Right lobe of liver (tissue), 6 donors: ENCODE results near the gene TRIM73. TPM values are rescaled to one million over a fixed set of nuclear protein-coding genes. Genes with fewer than 3 reads are reported as not detected.
"Not testable (repeated sequence)": the region's sequence is repeated elsewhere in the genome, so short reads cannot be mapped to it uniquely, and the experiment has no call there.

Experiments used
- ATAC-seq, 4 donors: fragments of 200-7000 bp; cut with Tn5 transposase; one replicate each; pipeline ENCODE4 v1.9.1; 2020; ENCODE audit warnings: mild to moderate bottlenecking in 4 of 4, moderate library complexity in 4 of 4
- DNase-seq, 3 donors: peaks; one replicate each; pipeline ENCODE4 v3.0.0-alpha.2; 2020
- H3K27ac ChIP-seq, 3 donors: fragments of 200-600 bp; one replicate each; pipeline ENCODE4 v1.8.0; 2022
- H3K27me3 ChIP-seq, 2 donors: fragments of 200-600 bp; one replicate each; pipeline ENCODE4 v1.8.0; 2022
- H3K36me3 ChIP-seq, 4 donors: fragments of 200-600 bp; sonication (generic) in 1 of 4; one replicate each; pipeline versions ENCODE4 v1.5.1 to v1.8.0; 2017 to 2022; ENCODE audit warnings: control low read depth in 1 of 4
- H3K4me1 ChIP-seq, 4 donors: fragments of 200-600 bp; sonication (generic) in 1 of 4; one replicate each; pipeline versions ENCODE4 v1.5.1 to v1.8.0; 2017 to 2022; ENCODE audit warnings: control low read depth in 1 of 4
- H3K4me3 ChIP-seq, 3 donors: fragments of 200-600 bp; one replicate each; pipeline ENCODE4 v1.8.0; 2022
- H3K9me3 ChIP-seq, 4 donors: fragments of 200-600 bp; sonication (generic) in 1 of 4; one replicate each; pipeline versions ENCODE4 v1.5.1 to v1.8.0; 2017 to 2022; ENCODE audit warnings: control low read depth in 1 of 4
- WGBS: methylation state at CpG from one replicate; pipeline ENCODE4 v1.1.6; 2018; ENCODE audit warnings: low coverage, low lambda C conversion rate; ENCODE audit not compliant: insufficient coverage; ENCODE audit errors: missing lambda C conversion rate; 5-methylcytosine and 5-hydroxymethylcytosine counted together
- intact Hi-C, 2 donors: fragments of 100-400 bp; cut with DNase I; formaldehyde crosslinking; loops; one replicate each; pipeline versions ENCODE4 v1.11.2 to v1.14.1; 2022
- total RNA-seq, 6 experiments: library from RNA; depleted of rRNA in 2 of 6; stranded (reverse); fragments of >200 nt in 2 of 6; fragmentation: NEBNext Ultra II Directional in 3 of 6; extraction: Animal tissue kit (Norgen Biotek cat#: 25700) in 3 of 6; gene quantifications; one replicate each; pipeline versions ENCODE4 v1.1.0 to v1.2.4, GENCODE V29; 2016 to 2023
- donor health status: DM: no; HTN: yes; CAD: no.
- donor health status: DM: no; HTN: no; CAD: no.
- donor health status: DM: no; HTN: no; CAD: no.
- donor health status: DM: no; HTN: yes; CAD: no.
- donor health status: DM: no; HTN: yes; CAD: no.

The TRIM73 gene
- total RNA-seq, 6 experiments from 2014 or later, result 0.31 to 4.7 (median 2.6) TPM

DNA sequence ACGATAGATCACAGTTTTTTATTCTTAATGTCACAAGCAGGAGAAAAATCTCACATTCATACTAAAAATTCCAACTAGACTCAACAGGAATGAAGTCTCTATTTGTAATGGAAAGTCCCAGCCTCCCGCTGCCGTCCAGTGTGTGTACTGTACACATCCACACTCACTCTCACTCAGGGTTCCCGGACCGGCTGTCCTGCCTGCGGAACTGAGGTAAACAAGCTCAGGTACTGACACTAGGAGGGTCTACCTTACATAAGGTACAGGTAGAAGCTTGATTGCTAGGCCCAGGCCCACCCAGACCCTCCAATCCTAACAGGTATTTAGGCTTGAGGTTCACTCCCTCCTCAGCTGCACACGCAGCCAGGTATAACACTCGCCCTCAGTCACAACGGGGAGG lies 21.4 kb downstream of the TRIM73 start:
- H3K27me3 ChIP-seq, intact Hi-C loops, H3K27ac ChIP-seq, ATAC-seq, DNase-seq, H3K4me1 ChIP-seq, H3K9me3 ChIP-seq, H3K4me3 ChIP-seq: not testable (repeated sequence)
- 45% methylated on average over 2 of the region's 9 CpGs for WGBS
- peaks cover 0 to 14% (median 0%) of the 10 kb centered on the region in 4 donors for H3K36me3 ChIP-seq

DNA sequence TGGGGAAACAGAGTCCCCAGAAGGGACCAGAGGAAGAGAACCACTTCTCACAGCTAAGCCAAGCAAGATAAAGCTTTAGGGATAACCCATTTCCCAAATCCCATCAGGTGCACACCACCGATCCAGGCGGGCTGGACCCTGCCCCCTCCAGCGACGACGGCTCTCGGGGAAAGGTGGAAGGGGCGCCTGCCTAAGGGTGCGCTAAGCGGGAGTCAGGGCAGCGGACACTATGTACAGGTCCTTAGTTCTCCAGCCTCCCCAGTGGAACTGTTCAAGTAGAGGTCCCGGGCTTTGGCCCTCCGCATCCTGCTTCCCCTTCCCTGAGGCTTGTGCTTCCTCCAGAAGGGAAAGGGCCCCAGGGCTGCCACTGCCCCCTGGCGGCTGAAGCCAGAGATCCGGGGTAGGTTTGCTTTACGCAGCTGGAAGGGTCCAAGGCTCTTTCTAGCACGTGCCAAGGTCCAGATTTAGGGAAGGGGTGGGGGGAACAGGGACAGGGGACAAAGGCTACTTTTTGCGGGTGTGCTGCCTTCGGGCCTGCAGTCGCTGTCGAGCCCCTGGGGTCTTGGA lies 22.9 kb downstream of the TRIM73 start:
- peaks cover 0 to 16% (median 0%) of the 10 kb centered on the region in 4 donors for H3K36me3 ChIP-seq
- DNase-seq, H3K4me3 ChIP-seq, H3K4me1 ChIP-seq, H3K27ac ChIP-seq, H3K9me3 ChIP-seq, H3K27me3 ChIP-seq, intact Hi-C loops: not testable (repeated sequence)
- peak; percentile 23 to 54 (median 39) for ATAC-seq
- 55% methylated on average over 2 of the region's 20 CpGs for WGBS

GRCh38 chr7:75419210-75419609 lies 23.8 kb downstream of the TRIM73 start:
- 89% methylated on average over 3 of the region's 13 CpGs for whole genome bisulfite sequencing
- H3K4me3 ChIP-seq, H3K9me3 ChIP-seq, intact Hi-C loops, H3K4me1 ChIP-seq, H3K27ac ChIP-seq, H3K27me3 ChIP-seq, ATAC-seq, DNase-seq: not testable (repeated sequence)
- H3K36me3 ChIP-seq, result peaks cover 0 to 21% (median 0%) of the 10 kb centered on the region in 4 donors

DNA sequence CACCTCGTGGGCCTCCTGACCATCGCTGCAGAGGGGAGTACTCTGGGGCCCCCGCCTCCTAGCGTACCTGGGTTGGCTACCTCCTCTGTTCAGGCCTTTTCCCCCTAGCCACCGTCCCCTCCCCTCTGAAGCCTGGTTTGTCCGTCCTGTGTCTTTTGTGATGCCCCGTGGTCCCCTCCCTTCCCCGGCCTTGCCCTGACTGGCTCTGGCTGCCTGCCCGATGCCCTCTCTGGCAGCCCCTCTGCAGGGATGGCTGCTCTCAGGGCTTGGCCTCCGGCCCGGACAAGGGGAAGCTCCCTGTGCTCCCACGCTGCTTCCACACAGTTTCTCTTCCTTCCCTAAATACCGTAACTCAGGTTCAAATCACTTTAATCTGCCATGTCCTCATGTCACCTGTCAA lies 24.3 kb downstream of the TRIM73 start:
- DNase-seq, result peak in 1 of 3 donors; percentile 59
- ATAC-seq, result not testable (repeated sequence)

DNA sequence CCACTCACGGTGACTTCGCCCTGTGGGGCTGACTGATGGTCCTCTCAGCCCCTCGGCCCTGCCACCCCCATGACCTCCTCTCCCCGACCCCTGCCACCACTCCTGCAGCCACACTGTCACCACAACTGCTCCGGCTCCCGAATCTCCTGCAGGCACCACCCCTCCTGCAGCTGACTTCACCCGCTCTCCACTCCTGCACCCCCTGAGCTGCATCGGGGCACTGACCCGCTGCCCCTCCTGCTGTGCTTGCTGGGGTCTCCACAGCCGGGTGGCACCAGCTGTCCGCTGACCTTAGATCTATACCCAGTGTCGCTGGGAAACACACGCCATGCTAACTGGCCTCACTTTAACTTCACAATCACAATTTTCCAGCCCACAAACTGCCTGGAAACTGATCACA lies 24.7 kb downstream of the TRIM73 start:
- H3K9me3 ChIP-seq, H3K27me3 ChIP-seq, H3K4me1 ChIP-seq, H3K27ac ChIP-seq, DNase-seq, H3K4me3 ChIP-seq, intact Hi-C loops, ATAC-seq: not testable (repeated sequence)
- 93% methylated on average over 10 of the region's 13 CpGs for WGBS
- peaks cover 0 to 26% (median 1%) of the 10 kb centered on the region in 4 donors for H3K36me3 ChIP-seq

More for the DNA sequence above, 24.3 kb downstream of the TRIM73 start:
- H3K27ac ChIP-seq, H3K9me3 ChIP-seq, intact Hi-C loops, H3K27me3 ChIP-seq, H3K4me1 ChIP-seq, H3K4me3 ChIP-seq: not testable (repeated sequence)
- peaks cover 0 to 25% (median 1%) of the 10 kb centered on the region in 4 donors for H3K36me3 ChIP-seq
- 39% methylated on average over 4 of the region's 13 CpGs for WGBS

GRCh38 chr7:75421798-75422710 lies 26.6 kb downstream of the TRIM73 start:
- H3K9me3 ChIP-seq, intact Hi-C loops, H3K27ac ChIP-seq, H3K4me1 ChIP-seq, ATAC-seq, H3K27me3 ChIP-seq, H3K4me3 ChIP-seq, DNase-seq: not testable (repeated sequence)
- peaks cover 0 to 20% (median 1%) of the 10 kb centered on the region in 4 donors for H3K36me3 ChIP-seq
- WGBS, result 89% methylated on average over 16 of the region's 50 CpGs

DNA sequence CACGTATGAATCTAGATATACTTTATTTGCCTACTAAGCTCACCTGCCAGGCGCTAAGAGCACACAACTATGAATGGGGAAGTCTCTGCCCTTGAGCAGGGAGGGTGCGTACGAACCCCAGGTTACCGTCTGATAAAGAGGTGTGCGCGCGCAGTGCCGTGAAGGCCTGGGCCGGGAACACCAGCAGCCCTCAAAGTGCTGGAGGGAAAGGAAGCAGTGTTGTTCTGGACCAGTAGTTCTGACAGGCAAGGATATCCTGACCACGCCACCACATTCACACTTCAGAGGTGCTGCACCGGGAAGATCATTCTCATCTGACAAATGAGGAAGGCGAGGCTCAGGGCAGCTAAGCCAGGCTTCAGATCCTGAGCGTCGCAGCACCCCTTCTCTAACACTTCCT lies 28.1 kb downstream of the TRIM73 start:
- ATAC-seq, H3K9me3 ChIP-seq, H3K27ac ChIP-seq, DNase-seq, H3K4me1 ChIP-seq, H3K27me3 ChIP-seq, intact Hi-C loops, H3K4me3 ChIP-seq: not testable (repeated sequence)
- peaks cover 0 to 19% (median 1%) of the 10 kb centered on the region in 4 donors for H3K36me3 ChIP-seq
- WGBS, result no CpG with 5 or more reads among the region's 15 CpGs

- ATAC-seq, H3K4me1 ChIP-seq, DNase-seq, intact Hi-C loops, H3K9me3 ChIP-seq, H3K27ac ChIP-seq, H3K4me3 ChIP-seq, H3K27me3 ChIP-seq: not testable (repeated sequence)
- WGBS, result 96% methylated on average over 4 of the region's 4 CpGs
- H3K36me3 ChIP-seq, result peaks cover 8 to 67% (median 37%) of the 10 kb centered on the region in 4 donors
These were observed 43.6 kb downstream of the TRIM73 start for GRCh38 chr7:75439000-75439399.

DNA sequence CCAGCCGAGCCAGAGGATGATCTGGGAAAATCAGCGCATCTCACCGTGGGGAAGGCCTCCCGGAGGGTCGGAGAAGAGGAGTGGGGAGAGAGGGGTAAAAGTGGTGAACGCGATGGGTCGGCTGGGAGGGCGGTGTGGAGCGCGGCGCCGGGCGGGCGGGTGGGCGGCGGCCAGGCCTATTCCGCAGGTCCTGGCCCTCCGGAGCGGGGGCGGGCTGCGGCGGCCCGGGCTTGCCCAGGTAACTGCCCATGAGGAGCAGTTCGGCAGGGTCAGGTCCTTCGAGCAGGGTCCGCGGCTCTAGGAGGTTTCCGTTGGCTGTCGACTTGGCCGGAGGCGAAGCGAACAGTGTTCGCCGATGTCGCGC lies 46.7 kb downstream of the TRIM73 start:
- Histone ChIP-seq H3K36me3 (peaks cover 8 to 36% (median 17%) of the 10 kb centered on the region in 4 donors), H3K27ac (peak overlapping the region in 1 of 3 donors; percentile 84), H3K4me3 (peak overlapping the region; percentile 26 to 66 (median 61))
- H3K27me3 ChIP-seq, DNase-seq, intact Hi-C loops, H3K9me3 ChIP-seq, H3K4me1 ChIP-seq: not testable (repeated sequence)
- WGBS, result 0% methylated on average over 5 of the region's 37 CpGs
- ATAC-seq, result peak; percentile 65 to 70 (median 66)
